Measurements from ENCODE around the gene PPFIA1. TPM values are rescaled to one million over a fixed set of nuclear protein-coding genes. Genes with fewer than 3 reads are reported as not detected.
A peak's percentile ranks its signal among the peaks of the same experiment; 100 is the strongest.

Gene PPFIA1
- total RNA-seq, 1 experiment from 2014 or later: 75.1 TPM

DNA sequence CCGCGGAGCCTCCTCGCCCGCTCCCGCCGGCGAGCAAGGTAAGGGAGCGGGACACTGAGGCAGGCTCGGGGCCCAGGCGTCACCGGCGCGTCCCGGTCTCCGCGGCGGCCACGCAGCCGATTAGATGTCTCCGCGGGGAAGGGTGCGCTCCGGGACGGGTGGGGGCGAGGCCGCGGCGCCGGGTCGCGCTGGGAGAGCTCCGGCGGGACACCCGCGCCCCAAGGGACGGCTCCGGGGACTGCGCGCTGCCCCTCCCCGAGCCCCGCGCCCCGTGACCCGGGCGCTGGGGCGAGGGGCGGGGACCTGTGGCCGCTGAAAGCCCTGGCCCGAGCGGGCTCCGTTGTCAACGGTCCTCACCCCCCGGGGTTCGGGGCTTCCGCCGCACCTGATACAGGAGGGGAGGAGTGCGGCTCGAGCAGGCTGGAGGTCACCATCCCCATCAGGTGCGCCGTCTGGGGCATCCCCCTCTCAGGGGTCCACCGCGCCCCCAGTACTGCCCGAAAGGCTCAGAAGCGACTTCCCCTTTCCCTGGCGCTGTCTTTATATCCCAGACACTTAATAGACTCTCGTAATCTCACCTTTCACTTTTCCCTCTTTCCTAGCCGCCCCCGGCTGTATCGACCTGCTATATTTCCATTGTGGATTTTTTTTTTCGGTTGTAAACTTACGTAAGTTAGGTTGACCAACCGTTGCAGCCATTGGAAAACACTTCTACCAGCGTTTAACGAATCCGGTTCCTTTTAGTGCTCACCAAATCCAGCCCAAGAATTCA lies 573 bp downstream of the PPFIA1 start:
- Mint-ChIP-seq H3K36me3 (peaks cover 40% of the 10 kb centered on the region), H3K9me3 (no peaks in the 10 kb centered on the region), H3K4me3 (peak overlapping the region; percentile 90), H3K27ac (peak overlapping the region; percentile 95), H3K27me3 (ENCODE audit: low read depth) (no peaks in the 10 kb centered on the region), H3K4me1 (peaks cover 37% of the 10 kb centered on the region)
- DNase-seq (ENCODE audit: low spot score) (peak; percentile 65), ATAC-seq (peak; percentile 40)
- TF ChIP-seq, protein P1, sequence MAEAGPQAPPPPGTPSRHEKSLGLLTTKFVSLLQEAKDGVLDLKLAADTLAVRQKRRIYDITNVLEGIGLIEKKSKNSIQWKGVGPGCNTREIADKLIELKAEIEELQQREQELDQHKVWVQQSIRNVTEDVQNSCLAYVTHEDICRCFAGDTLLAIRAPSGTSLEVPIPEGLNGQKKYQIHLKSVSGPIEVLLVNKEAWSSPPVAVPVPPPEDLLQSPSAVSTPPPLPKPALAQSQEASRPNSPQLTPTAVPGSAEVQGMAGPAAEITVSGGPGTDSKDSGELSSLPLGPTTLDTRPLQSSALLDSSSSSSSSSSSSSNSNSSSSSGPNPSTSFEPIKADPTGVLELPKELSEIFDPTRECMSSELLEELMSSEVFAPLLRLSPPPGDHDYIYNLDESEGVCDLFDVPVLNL (CRISPR knock-in tag; IDR thresholded peaks at IDR 0.05; ENCODE audit: borderline replicate concordance, low read depth): no peak
- TF ChIP-seq ESRRA (CRISPR knock-in tag; IDR thresholded peaks at IDR 0.05; ENCODE audit: borderline replicate concordance) (no peak), ZNF416 (CRISPR knock-in tag; IDR thresholded peaks at IDR 0.05) (0 out of 2 replicates have a peak, but pooled peaks have one; percentile 81), CBFB (CRISPR knock-in tag; IDR thresholded peaks at IDR 0.05; ENCODE audit: low read depth) (no peak), FOXP1 (CRISPR knock-in tag; IDR thresholded peaks at IDR 0.05; ENCODE audit: borderline replicate concordance) (0 out of 2 replicates have a peak, but pooled peaks have one; percentile 39), ZNF317 (CRISPR knock-in tag; IDR thresholded peaks at IDR 0.05; ENCODE audit: borderline replicate concordance, low read depth) (peak; percentile 7; the same call in 1 of the 2 replicates)
- TF ChIP-seq, protein P2, sequence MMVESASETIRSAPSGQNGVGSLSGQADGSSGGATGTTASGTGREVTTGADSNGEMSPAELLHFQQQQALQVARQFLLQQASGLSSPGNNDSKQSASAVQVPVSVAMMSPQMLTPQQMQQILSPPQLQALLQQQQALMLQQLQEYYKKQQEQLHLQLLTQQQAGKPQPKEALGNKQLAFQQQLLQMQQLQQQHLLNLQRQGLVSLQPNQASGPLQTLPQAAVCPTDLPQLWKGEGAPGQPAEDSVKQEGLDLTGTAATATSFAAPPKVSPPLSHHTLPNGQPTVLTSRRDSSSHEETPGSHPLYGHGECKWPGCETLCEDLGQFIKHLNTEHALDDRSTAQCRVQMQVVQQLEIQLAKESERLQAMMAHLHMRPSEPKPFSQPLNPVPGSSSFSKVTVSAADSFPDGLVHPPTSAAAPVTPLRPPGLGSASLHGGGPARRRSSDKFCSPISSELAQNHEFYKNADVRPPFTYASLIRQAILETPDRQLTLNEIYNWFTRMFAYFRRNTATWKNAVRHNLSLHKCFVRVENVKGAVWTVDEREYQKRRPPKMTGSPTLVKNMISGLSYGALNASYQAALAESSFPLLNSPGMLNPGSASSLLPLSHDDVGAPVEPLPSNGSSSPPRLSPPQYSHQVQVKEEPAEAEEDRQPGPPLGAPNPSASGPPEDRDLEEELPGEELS (CRISPR knock-in tag; IDR thresholded peaks at IDR 0.05): 0 out of 2 replicates have a peak, but pooled peaks have one; percentile 64
- TF ChIP-seq, protein P3, sequence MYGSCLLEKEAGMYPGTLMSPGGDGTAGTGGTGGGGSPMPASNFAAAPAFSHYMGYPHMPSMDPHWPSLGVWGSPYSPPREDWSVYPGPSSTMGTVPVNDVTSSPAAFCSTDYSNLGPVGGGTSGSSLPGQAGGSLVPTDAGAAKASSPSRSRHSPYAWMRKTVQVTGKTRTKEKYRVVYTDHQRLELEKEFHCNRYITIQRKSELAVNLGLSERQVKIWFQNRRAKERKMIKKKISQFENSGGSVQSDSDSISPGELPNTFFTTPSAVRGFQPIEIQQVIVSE (CRISPR knock-in tag; IDR thresholded peaks at IDR 0.05; ENCODE audit: borderline replicate concordance): no peak
- ChIA-PET POLR2A (interaction anchor here (0.7 kb wide), 1 partner anchor 40 kb away, joined by 5 read pairs; no protein-coding TSS in a partner anchor), CTCF (interaction anchor here (0.9 kb wide), 1 partner anchor 43 kb away, joined by 3 read pairs; no protein-coding TSS in a partner anchor)

DNA sequence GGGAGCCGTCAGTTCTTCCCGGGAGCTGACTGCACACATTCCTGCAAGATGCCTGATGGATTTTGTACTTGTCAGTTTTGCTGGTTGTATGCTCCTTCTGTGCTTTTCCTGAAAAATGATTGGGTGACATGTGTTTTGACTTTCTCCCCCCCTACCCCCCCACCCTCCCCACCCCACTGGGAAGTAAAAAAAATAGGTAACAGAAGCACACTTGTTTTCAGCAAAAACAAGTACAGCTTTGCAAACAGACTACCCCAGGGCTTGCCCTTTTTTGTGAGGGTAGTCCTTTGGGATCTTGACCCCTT lies 1.1 kb downstream of the PPFIA1 start:
- Mint-ChIP-seq H3K9me3 (no peaks in the 10 kb centered on the region), H3K4me3 (peak overlapping the region; percentile 90), H3K27me3 (ENCODE audit: low read depth) (no peaks in the 10 kb centered on the region), H3K4me1 (peaks cover 37% of the 10 kb centered on the region), H3K36me3 (peaks cover 45% of the 10 kb centered on the region), H3K27ac (peak overlapping the region; percentile 95)
- ATAC-seq (no peak), DNase-seq (ENCODE audit: low spot score) (no peak)
- TF ChIP-seq ZNF317 (CRISPR knock-in tag; IDR thresholded peaks at IDR 0.05; ENCODE audit: borderline replicate concordance, low read depth): no peak
- TF ChIP-seq, protein P4, sequence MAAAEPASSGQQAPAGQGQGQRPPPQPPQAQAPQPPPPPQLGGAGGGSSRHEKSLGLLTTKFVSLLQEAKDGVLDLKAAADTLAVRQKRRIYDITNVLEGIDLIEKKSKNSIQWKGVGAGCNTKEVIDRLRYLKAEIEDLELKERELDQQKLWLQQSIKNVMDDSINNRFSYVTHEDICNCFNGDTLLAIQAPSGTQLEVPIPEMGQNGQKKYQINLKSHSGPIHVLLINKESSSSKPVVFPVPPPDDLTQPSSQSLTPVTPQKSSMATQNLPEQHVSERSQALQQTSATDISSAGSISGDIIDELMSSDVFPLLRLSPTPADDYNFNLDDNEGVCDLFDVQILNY (CRISPR knock-in tag; IDR thresholded peaks at IDR 0.05): no peak
- no peak for TF ChIP-seq ZNF423 (CRISPR knock-in tag; IDR thresholded peaks at IDR 0.05)
- ChIA-PET CTCF (no interaction called here), POLR2A (interaction anchor here (0.7 kb wide), 1 partner anchor 40 kb away, joined by 5 read pairs; no protein-coding TSS in a partner anchor)

DNA sequence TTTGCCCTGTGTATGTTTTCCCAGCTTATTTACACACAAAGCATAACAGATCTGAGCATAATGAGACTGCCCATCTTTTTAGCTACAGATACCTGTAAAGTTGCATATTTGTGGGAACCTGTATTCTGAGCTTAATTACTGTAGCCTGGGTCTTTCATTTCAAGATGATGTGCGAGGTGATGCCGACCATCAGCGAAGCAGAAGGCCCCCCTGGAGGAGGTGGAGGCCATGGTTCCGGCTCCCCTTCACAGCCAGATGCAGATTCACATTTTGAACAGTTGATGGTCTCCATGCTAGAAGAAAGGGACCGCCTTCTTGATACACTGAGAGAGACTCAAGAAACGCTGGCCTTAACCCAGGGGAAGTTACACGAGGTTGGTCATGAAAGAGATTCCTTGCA lies 1.5 kb downstream of the PPFIA1 start:
- DNase-seq (ENCODE audit: low spot score) (no peak), ATAC-seq (no peak)
- ChIA-PET CTCF (no interaction called here), POLR2A (interaction anchor here (0.7 kb wide), 1 partner anchor 39 kb away, joined by 5 read pairs; no protein-coding TSS in a partner anchor)
- Mint-ChIP-seq H3K27me3 (ENCODE audit: low read depth) (no peaks in the 10 kb centered on the region), H3K27ac (peak overlapping the region; percentile 82; the same call in 1 of the 2 replicates), H3K9me3 (no peaks in the 10 kb centered on the region), H3K4me1 (peaks cover 37% of the 10 kb centered on the region), H3K4me3 (peak overlapping the region; percentile 90), H3K36me3 (peaks cover 47% of the 10 kb centered on the region)
- TF ChIP-seq NR2C2 (CRISPR knock-in tag; IDR thresholded peaks at IDR 0.05) (no peak), ZNF232 (CRISPR knock-in tag; IDR thresholded peaks at IDR 0.05) (no peak), ZNF219 (CRISPR knock-in tag; IDR thresholded peaks at IDR 0.05; ENCODE audit: borderline replicate concordance) (no peak), FOXP1 (CRISPR knock-in tag; IDR thresholded peaks at IDR 0.05; ENCODE audit: borderline replicate concordance) (no peak), ATF1 (CRISPR knock-in tag; IDR thresholded peaks at IDR 0.05) (no peak)
- TF ChIP-seq, protein P5, sequence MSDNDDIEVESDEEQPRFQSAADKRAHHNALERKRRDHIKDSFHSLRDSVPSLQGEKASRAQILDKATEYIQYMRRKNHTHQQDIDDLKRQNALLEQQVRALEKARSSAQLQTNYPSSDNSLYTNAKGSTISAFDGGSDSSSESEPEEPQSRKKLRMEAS (CRISPR knock-in tag; IDR thresholded peaks at IDR 0.05): no peak
- TF ChIP-seq, protein P6, sequence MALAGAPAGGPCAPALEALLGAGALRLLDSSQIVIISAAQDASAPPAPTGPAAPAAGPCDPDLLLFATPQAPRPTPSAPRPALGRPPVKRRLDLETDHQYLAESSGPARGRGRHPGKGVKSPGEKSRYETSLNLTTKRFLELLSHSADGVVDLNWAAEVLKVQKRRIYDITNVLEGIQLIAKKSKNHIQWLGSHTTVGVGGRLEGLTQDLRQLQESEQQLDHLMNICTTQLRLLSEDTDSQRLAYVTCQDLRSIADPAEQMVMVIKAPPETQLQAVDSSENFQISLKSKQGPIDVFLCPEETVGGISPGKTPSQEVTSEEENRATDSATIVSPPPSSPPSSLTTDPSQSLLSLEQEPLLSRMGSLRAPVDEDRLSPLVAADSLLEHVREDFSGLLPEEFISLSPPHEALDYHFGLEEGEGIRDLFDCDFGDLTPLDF (CRISPR knock-in tag; IDR thresholded peaks at IDR 0.05): no peak

Data from WTC11 (cell line).